Nephron progenitor cell (in vitro differentiated cells): ENCODE data around the gene SCRN2.

ENCODE experiments used
- DNase-seq: peaks from one replicate; pipeline ENCODE4 v3.0.0; 2021
- H3K27ac Mint-ChIP-seq: 2 replicates; pipeline ENCODE4 v1.8.0; 2021; ENCODE audit warnings: mild to moderate bottlenecking, moderate library complexity, mixed read lengths
- H3K27me3 Mint-ChIP-seq: 2 replicates; pipeline ENCODE4 v1.8.0; 2021; ENCODE audit warnings: mild to moderate bottlenecking, low read depth, mixed read lengths; ENCODE audit not compliant: poor library complexity
- H3K36me3 Mint-ChIP-seq: 2 replicates; pipeline ENCODE4 v1.8.0; 2021; ENCODE audit warnings: low read depth, mixed read lengths
- H3K4me1 Mint-ChIP-seq: 2 replicates; pipeline ENCODE4 v1.8.0; 2021; ENCODE audit warnings: mixed read lengths
- H3K4me3 Mint-ChIP-seq: 2 replicates; pipeline ENCODE4 v1.8.0; 2021; ENCODE audit warnings: mild to moderate bottlenecking, moderate library complexity, mixed read lengths
- H3K9me3 Mint-ChIP-seq: 2 replicates; pipeline ENCODE4 v1.8.0; 2021; ENCODE audit warnings: mild to moderate bottlenecking, moderate library complexity, mixed read lengths
- CTCF ChIP-seq: fragments of 200-600 bp; sonication (generic); IDR thresholded peaks from 2 replicates; pipeline ENCODE4 v1.5.0; 2021; ENCODE audit warnings: antibody characterized with exemption

Gene SCRN2

GRCh38 chr17:47821424-47822391 is 19.4 kb downstream of the SCRN2 start, which contains the start of gene OSBPL7:
Gene OSBPL7 (minus strand): TSS chr17:47821794. CDS start chr17:47820278, 1,516 bp downstream.
- H3K27ac Mint-ChIP-seq: peak within 1 kb of the TSS; percentile 59
- peak within 1 kb of the TSS; percentile 90 for H3K4me3 Mint-ChIP-seq
- DNase-seq: peak; percentile 61
- H3K27me3 Mint-ChIP-seq: peaks cover 6% of the 10 kb centered on the region
- H3K4me1 Mint-ChIP-seq: peaks cover 24% of the 10 kb centered on the region
- H3K36me3 Mint-ChIP-seq: peaks cover 25% of the 10 kb centered on the region
- no peaks in the 10 kb centered on the region for H3K9me3 Mint-ChIP-seq
- no peak for TF ChIP-seq CTCF

- Mint-ChIP-seq H3K27me3 (peaks cover 6% of the 10 kb centered on the region), H3K4me1 (peaks cover 24% of the 10 kb centered on the region), H3K4me3 (peak overlapping the region; percentile 90), H3K9me3 (no peaks in the 10 kb centered on the region), H3K36me3 (peaks cover 18% of the 10 kb centered on the region), H3K27ac (no peak overlapping the region)
- no peak for TF ChIP-seq CTCF
- DNase-seq: no peak
Observed at GRCh38 chr17:47821031-47821423, 20.0 kb downstream of the SCRN2 start.

GRCh38 chr17:47820033-47820789 is 20.9 kb downstream of the SCRN2 start:
- Mint-ChIP-seq H3K36me3 (peaks cover 12% of the 10 kb centered on the region), H3K9me3 (no peaks in the 10 kb centered on the region), H3K4me3 (peak overlapping the region; percentile 90), H3K27me3 (peaks cover 10% of the 10 kb centered on the region), H3K27ac (no peak overlapping the region), H3K4me1 (peaks cover 24% of the 10 kb centered on the region)
- no peak for DNase-seq
- no peak for TF ChIP-seq CTCF

- no peak overlapping the region for H3K4me3 Mint-ChIP-seq
- no peak for DNase-seq
- H3K27ac Mint-ChIP-seq: no peak overlapping the region
- peaks cover 11% of the 10 kb centered on the region for H3K27me3 Mint-ChIP-seq
- H3K36me3 Mint-ChIP-seq: peaks cover 8% of the 10 kb centered on the region
- TF ChIP-seq CTCF: no peak
- H3K4me1 Mint-ChIP-seq: peaks cover 24% of the 10 kb centered on the region
- no peaks in the 10 kb centered on the region for H3K9me3 Mint-ChIP-seq
Observed at GRCh38 chr17:47819475-47819874, 21.6 kb downstream of the SCRN2 start.

GRCh38 chr17:47818002-47818695 is 22.9 kb downstream of the SCRN2 start:
- TF ChIP-seq CTCF: no peak
- H3K4me1 Mint-ChIP-seq: peaks cover 24% of the 10 kb centered on the region
- H3K27me3 Mint-ChIP-seq: peaks cover 11% of the 10 kb centered on the region
- H3K9me3 Mint-ChIP-seq: no peaks in the 10 kb centered on the region
- H3K27ac Mint-ChIP-seq: no peak overlapping the region
- H3K4me3 Mint-ChIP-seq: no peak overlapping the region
- peaks cover 3% of the 10 kb centered on the region for H3K36me3 Mint-ChIP-seq
- DNase-seq: no peak
